GM19328 (cell line): ENCODE data around the gene UPP1.
"Not testable (repeated sequence)": the region's sequence is repeated elsewhere in the genome, so short reads cannot be mapped to it uniquely, and the experiment has no call there.

Experiments used
- ATAC-seq: cut with Tn5 transposase; IDR thresholded peaks from one replicate; pipeline ENCODE4 v1.9.1; 2021; ENCODE audit warnings: mild to moderate bottlenecking, moderate library complexity; ENCODE audit not compliant: unreplicated experiment

The UPP1 gene

DNA sequence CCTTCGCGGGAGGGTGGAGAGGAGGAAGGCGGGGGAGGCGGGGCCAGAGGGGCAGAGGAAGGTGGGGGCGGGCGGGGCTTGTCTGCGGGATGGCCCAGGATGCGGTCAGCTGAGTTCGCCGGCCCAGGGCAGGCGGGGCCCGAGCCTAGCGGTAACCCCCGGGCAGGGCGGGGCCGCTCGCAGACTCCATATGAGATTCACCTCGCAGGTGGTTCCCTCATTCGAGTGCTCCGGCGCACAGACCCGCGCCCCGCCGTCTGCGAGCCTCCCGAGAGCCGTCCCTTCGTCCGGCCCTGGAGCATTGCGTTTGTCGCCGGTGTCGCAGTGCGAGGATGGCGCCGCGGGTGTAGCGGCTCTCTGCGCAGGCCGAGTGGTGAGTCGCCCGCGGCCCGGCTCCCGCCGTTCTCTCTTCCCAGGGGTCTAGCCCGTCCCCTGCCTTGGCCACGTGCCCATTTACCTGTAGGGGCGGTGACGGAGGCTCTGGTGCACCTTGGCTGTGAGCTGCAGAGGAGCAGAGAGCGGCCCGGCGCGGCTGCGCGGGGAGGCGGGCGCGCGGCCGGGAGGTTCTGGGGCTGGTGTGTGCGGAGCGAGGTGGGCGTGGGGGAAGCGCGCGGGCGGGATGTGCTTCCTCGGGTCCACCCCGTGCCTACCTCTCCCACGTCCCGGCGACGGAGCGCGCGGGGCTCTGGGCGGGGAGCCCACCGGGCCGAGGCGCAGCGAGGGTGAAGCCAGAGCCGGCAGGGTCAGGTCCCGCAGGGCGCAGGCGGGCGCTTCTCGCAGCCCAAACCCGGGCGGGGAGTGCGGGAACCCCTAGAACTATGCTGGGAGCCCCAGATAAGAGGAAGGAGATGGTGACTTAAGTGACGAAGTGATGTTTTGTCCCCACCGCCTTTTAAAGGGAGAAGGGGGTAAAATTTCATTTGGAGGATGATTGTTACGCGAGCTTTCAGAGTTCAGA lies at the start of gene UPP1:
Gene UPP1 (plus strand): TSS at position 220 of the 958 bp plus-strand sequence. CDS start 5,519 bp downstream, outside the sequence.
- peak; percentile 50 for ATAC-seq

DNA sequence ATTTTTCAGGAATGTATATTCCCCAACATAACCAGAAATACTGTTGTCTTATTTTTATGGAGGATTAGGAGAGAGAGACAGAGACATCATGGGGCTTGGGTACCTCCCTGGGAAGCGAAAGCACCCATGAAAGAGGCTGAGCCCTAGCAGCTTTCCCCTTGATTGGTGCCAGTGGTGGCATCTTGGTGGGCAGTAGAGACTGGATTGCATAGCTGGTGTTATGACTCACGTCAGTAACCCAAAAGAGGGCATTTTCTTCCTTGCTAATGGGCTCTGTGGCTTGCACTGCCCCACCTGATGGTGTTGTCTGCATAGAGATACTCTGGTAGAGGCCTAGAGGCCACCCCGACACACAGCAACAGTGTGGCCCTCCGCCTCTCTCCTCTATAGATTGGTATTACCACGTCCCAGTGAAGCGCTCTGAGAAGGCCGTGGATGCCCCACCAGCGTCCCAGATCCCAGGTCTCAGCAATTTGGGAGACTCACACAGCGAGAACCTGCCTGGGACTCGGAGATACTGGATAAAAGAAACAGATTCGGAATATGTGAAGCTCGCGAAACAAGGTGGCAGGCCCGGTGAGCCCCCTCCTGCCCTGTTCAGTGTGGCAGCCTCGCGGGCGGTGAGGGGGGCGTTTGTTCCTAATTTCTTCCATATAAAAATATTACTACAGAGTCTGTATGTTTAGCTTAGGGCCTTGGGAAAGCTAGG lies 48.0 kb upstream of the UPP1 start:
- no peak for ATAC-seq

DNA sequence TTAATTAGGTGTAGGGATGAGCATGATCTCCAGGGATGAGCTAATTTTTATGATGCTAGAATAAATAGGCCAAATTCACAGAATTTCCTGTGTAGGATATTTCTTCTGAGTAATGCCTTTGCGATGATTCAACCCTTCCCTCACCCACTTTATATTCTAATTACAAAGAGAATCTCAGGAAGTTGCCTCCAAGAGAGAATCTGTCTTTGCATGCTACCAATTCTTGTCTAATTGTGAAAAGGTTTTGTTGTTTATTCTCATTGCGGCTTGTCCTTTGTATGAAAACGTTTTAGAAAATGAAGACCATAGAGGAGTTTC lies 47.5 kb upstream of the UPP1 start:
- no peak for ATAC-seq

DNA sequence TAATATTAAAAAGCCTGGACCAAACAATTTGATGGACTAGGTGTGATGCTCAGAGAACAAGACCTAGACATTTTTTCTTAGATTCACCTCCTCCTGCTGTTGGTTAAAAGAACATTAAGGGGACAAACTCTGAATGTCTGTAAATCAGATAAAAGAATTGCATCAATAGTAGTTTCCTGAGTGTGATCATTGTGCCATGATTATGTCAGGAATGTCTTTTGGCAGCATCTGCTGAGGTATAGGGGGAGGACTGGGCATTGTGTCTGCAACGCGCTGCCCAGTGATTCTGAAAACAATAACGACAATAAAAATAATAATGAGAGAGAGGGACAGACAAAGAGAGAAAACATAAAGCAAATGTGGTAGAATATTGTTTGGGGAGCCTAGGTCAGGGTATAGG lies 46.8 kb upstream of the UPP1 start:
- ATAC-seq, result no peak

DNA sequence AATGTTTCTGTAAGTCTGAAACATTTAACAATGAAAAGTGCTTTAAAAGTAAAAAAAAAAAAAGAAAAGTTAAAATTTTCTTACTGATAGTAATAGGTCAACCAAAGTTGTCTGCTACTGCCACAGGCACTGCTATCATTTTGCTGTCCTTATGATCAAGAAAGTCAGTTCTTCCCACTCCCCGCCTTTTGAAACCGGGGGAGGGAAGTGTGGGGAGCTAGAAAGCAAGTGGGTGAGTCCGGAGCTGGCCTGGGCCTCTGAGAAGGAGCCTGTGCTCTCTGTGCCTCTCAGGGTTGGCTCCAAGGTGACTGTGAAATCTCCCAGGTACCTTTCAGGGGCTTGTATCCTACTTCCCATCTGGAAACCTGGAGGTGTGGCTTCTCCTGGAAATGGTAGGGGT lies 46.4 kb upstream of the UPP1 start:
- no peak for ATAC-seq

DNA sequence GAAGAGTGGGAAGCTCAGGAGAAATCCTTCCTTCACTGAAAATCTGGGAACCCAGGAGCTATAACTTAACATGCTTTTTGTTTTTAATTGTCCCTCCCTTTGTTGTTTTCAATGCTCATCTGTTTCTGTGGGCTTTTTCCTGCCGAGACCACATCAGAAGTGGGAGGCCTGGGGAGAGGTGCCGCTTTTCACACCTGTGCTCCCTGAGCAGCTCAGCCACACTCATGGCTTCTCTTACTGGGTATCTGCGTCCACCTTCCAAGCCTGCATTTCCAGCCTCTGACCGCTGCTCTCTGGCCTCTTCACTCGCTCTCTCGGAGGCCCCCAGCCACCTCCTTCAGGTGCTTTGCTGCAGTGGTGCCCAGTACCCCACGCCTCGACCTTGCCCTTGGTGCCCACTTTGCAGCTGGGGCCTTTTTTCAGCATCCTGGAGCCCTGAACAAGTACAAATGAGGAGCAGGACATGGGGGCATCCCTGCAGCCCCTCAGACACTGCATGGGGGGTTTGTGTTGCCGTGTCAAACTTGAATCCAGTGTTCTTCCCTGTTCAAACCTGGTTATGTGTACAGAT lies 43.8 kb upstream of the UPP1 start:
- no peak for ATAC-seq

DNA sequence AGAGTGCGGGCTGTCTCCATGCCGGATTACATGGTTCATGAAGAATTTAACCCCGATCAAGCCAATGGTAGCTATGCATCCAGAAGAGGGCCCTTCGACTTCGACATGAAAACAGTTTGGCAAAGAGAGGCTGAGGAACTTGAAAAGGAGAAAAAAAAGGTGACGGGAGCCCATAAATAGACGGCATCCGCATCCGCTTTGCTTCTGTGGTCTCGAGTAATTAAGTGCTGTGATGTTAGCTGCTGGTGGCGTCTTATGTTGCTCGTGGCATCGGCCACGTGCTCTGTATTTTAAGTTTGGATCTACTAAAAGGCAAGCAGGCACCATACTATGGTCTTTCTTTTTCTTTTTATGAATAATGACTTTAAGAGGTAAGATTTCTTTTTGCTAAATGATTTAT lies 42.6 kb upstream of the UPP1 start:
- ATAC-seq, result no peak

DNA sequence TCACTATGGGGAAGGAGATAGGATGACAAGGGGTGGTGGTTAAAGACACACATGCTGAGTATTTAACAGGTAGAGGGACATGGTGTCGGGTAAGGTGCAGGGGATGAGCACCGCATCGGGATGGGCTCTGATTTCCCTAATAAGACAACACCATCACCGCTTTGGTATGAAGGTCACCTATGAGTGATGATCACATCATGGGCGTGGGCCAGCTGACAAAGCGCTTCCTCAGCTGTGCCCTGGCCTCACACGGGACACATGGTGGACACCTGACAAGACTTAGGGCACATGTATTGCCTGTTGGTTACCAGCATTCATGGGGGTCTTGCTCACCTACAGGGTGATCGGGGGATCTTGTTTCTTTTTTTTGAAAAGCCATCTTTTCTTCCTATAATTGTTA lies 41.0 kb upstream of the UPP1 start:
- ATAC-seq, result no peak

DNA sequence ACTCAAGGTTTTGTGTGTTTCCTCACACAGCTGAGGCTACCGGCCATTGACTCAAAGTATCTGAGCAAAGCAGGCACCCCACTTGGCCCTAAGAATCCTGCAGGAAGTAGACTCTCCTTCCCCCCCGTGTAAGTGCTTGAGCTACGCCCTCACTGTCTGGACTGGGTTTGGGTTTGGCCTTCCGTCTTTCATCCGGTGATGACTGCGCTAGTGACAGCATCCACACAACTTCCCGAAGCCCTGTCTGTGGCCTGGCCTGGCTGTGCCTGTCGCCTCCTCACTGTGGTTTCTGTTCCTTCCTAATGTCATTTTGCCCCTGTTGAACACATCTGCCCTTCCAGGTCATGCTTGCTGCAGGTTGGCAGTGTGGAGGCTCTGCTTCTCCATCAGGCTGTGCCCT lies 39.2 kb upstream of the UPP1 start:
- no peak for ATAC-seq

DNA sequence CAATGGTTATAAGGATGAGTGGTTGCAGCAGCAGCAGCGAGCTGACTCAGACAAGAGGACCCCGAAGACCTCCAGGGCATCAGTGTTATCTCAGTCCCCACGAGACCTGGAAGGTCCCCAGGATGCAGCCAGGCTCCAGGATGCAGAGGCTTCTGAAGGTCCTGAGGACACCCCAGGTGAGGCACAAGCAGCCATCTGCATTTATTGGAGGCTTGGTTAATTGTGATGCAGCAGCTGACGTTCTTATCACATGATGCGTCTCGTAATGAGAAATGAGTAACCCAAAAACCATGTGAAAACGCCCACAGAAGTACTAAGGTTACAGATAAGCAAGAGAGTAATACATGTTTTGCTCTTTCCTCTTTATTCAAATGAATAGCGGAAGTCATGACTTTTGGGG lies 36.3 kb upstream of the UPP1 start:
- no peak for ATAC-seq

DNA sequence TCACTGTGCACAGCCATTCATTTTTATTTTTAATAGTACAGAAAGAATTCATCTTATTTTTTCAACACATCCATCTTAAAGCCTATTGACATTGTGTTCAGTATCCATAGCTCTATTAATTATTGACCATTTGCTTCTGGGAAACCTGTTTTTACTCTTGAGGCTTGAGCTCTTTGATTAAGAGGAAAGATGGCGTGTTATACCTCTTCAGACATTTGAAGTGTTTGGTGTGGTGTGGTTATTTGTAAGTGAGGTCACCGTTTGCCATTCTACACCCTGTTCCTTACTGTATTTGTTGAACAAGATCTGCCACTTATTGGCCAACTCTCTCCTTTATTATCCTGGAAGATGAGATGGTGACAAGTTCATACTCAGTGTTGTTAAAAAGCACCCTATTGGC lies 35.3 kb upstream of the UPP1 start:
- no peak for ATAC-seq

DNA sequence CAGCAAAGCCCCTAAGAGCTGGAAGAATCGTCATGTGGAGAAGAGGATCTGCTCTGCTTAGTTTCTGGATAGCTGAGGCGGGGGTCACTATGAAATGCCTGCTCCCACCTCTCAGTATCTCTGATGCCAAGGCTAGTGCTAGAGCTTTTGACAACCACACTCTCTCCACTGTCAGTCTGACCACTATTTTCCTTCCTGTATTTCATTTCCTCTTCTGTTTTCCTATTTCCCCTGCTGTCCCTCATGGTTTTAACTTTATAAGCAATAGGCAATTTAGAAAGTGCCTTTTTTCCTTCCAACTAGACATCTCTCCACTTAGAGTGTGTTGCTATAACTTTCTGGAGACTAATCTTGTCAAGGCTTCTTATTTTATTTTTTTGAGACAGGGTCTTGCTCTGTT lies 30.1 kb upstream of the UPP1 start:
- no peak for ATAC-seq

DNA sequence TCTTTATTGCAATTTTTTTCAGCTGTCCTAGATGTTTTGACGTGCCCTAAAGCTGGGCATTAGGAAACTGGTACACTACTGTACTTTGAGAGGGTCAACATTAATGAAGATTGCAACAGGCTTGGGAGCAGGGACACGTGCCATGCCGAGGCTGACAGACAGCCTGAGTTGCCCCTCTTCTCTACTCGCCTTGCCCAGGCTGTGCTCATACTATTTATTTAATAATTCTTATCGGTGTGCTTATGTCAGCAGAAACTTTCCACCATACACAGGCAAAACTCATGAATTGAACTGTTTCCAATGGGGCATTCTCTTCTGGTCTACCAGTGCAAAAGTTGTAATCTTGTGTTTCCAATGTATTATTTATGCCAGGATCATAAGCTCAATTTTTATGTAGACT lies 29.4 kb upstream of the UPP1 start:
- no peak for ATAC-seq

DNA sequence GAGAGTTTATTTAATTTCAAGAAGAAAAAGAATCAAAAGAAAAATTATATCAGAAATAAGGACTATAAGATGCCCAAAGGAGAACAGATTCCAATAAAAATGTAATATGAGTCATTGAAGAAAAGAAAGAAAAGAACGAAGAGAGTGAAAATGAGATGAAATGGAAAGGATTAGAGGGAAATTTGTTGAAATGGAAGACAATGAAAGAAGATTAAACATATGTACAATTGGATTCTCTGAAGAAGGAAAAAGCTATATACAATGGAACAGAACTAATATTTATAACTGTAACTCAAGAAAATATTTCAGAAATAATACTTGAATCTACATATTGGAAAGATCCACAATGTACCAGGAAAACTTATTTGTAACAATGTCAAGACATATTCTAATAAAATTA lies 25.1 kb upstream of the UPP1 start:
- no peak for ATAC-seq

DNA sequence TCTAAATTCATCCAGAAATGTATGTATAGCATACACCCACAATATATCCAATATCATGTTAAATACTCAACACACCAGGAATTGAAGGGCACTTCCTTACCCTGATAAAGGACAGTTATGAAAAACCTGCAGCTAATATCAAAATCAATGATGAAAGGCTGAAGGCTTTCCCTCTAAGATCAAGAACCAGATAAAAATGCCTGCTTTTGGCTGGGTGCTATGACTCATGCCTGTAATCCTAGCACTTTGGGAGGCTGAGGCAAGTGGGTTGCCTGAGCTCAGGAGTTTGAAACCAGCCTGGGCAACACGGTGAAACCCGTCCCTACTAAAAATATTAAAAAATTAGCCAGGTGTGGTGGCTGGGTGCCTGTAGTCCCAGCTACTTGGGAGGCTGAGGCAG lies 21.6 kb upstream of the UPP1 start:
- no peak for ATAC-seq

DNA sequence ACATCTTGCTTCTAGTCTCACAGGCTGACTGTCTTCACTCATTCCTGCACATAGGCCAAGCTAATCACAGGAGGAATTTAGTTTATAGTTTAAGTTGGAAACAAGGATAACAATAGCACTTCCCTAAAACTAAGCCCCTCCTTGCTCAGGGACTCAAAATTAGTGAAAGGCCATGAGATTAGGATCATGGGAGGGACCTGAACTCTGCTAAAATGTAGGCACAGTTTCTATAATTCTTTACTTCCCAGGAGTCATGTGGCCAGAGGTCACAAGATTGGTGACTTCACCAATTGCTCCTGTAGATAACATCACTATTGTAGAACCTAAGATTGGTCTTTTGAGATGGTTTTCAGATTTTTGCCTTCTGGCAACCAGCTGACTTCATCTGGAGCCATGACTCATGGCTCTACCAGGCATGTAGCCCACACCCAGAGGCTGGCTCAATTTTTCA lies 14.8 kb upstream of the UPP1 start:
- no peak for ATAC-seq

DNA sequence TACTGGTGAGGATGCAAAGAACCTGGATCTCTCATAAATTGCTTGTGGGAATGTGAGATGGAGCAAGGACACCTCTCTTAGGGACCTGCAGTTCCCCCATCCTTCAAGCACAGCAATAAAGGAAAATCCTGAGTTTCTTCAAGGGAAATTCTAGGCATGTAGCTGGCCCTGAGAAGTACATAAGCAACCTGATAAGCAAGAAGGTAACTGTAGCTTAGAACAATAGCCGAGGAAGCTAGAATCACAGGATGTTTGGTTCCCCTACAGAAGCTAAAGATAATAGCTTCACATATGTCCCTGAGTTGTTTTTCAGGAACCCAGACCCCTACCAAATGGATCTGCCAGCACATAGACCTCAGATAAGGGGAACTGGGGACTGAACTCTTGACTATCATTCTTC lies 11.6 kb upstream of the UPP1 start:
- ATAC-seq, result no peak

DNA sequence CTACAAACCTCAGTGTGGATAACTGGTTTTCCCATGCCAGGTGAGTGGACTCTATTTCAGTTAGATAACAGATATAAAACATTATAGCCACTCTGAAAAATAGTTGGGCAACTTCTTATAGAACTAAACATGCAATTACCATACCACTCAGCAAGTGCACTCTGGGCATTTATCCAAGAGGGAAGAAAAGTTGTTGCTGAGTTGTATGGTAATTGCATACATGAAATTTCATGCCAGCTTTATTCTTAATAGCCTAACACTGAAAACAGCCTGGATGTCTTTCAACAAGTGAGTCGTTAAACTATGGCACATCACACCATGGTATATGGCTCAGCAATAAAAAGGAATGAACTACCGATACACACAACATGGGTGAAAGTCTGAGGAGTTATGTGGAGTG lies 10.6 kb upstream of the UPP1 start:
- no peak for ATAC-seq

DNA sequence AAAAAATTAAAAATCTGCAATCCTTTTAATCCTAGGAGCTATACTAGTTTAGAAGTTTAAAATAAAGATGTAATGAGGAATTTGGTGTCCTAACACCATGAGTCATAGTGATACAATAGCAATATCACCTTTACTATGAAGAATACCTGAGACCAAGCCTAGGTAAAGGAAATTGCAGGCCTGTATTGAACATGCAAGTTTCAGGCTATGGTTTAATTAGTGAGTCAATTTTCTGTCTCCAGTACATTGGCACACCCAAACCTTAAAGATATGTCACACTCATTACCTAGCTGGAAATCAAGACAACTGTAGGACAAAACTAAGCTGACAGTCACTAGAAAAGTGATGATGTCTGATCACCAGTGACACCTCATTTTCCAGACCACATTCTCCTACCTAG lies 6.7 kb upstream of the UPP1 start:
- not testable (repeated sequence) for ATAC-seq

DNA sequence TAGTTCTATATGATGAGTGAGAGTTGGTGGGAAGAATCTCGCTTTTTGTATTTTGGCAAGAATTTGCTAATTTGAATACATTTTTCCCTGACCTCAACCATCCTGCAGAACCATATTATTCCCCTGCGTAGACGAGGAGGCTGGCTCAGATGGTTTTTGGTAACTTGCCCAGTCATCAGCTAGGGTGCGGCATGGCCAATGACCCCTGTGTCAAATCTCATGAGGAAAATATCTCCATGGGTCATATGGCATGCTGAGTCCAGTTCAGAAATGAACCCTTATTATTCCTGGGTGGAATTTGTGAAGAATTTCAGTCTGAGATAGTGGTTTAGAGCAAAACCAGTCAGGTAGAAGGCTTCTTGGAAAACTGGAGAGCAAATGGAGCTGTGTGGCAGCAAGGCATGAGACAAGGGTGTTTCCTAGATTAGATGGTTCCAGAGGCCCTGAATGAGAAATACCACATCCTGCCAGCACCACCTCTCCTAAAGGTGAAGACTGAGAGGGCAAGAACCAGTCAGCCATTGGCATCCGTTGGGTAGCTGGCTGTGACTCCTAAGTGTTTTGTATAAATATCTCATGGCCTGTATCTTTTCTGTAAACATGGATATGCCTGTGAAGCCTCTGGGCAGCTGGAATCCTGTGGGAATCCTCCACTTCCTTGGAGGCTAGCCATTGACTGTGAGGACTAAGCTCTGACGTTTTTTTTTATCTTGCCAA lies 5.8 kb upstream of the UPP1 start:
- ATAC-seq, result no peak

DNA sequence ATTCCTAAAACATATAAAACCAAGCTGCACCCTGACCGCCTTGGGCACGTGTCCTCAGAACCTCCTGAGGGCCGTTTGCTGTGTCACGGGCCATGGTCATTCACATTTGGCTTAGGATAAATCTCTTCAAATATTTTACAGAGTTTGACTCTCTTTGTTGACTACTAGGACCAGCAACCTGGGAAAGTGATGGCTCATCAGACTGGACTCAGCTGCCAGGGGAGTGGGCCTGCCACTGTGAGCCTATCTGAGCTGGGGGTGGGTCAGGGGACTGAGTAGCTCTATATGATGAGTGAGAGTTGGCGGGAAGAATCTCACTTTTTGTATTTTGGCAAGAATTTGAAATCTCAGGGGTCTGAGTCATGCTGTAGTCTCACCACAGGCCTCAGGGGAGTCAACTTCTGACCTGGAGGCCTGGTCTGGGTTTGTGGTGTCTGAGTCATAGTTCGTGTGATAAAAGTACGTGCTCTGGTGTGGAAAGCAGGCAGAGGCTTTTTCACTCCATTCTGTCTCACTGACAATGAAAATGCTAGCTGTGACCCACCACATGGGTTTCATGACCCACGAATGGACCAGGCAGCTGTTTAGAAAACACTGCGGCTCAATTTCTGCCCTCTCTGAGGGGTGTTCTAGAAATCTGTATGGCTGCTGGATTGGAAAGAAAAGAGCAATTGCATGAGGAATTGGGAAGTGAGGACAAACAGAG lies 4.2 kb upstream of the UPP1 start:
- ATAC-seq, result peak; percentile 55
